ENCODE results near the gene ITGB6.

GRCh38 chr2:160096409-160096808 is 103.7 kb downstream of the ITGB6 start:
- TF ChIP-seq MAX (IDR thresholded peaks at IDR 0.05) (no peak), E2F6 (IDR thresholded peaks at IDR 0.05; ENCODE audit: borderline replicate concordance, low read depth) (no peak), EP300 (IDR thresholded peaks at IDR 0.05) (no peak)

Measured in A549 (cell line).